Omental fat pad (tissue), 4 donors: ENCODE data around the gene KASH5. TPM values are rescaled to one million over a fixed set of nuclear protein-coding genes. Genes with fewer than 3 reads are reported as not detected.

ENCODE experiments used
- ATAC-seq: fragments of 150-250 bp; one replicate; pipeline ENCODE4 v1.9.1; 2016; ENCODE audit warnings: mild to moderate bottlenecking, moderate library complexity; ENCODE audit not compliant: low FRiP score
- DNase-seq: peaks from one replicate; pipeline ENCODE4 v3.0.0-alpha.2; 2019; ENCODE audit warnings: low spot score
- CTCF ChIP-seq, 3 donors: fragments of 450-650 bp; IDR thresholded peaks; one replicate each; pipeline ENCODE4 v1.5.1; 2016 to 2017; ENCODE audit warnings: antibody characterized with exemption in 3 of 3, mild to moderate bottlenecking in 3 of 3, moderate library complexity in 2 of 3
- total RNA-seq, 4 donors: library from RNA; depleted of rRNA; stranded (reverse); fragments of >200 nt; gene quantifications; one replicate each; pipeline ENCODE4 v1.1.0, GENCODE V29; 2016

Gene KASH5
- total RNA-seq, 4 donors from 2014 or later, result 0.56 TPM; not detected in 3

DNA sequence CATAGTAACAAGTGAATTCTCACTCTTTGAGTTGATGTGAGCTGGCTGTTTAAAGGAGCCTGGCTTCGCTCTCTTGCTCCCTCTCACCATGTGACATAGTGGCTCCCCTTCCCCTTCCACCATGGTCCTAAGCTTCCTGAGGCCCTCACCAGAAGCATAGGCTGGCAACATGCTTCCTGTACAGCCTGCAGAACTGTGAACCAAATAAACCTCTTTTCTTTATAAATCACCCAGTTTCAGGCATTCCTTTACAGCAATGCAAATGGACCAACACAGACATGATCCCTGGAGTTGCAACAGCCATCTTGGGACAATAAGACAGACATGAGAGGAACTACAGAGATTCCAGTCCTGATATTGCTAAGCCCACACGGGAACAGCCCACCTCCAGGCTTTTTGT lies 38.5 kb upstream of the KASH5 start:
- DNase-seq (no peak), ATAC-seq (no peak)
- TF ChIP-seq CTCF (IDR thresholded peaks at IDR 0.05), result no peak

DNA sequence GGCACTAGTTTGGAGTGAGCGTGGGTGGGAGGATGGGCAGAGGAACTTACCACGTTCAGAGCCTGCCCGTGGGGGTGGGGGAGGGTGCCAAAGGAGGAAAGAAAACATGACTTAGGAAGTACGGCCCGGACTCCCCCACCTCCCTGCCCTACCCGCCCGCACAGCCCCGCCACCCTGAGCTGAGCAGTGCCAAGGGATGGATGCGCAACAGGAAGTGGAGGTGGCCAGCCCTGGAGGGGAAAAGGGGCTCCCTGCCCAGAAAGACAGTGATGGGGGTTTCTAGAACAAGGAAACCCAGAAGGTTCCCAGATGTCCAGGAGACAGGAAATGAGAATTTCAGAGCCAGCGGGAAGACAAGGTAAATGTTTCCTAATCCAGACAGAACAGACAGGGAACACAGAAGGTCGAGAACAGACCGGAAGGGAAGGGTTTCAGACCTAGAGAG lies 32.1 kb upstream of the KASH5 start:
- no peak for TF ChIP-seq CTCF (IDR thresholded peaks at IDR 0.05)
- DNase-seq, result no peak
- peak; percentile 66 for ATAC-seq

DNA sequence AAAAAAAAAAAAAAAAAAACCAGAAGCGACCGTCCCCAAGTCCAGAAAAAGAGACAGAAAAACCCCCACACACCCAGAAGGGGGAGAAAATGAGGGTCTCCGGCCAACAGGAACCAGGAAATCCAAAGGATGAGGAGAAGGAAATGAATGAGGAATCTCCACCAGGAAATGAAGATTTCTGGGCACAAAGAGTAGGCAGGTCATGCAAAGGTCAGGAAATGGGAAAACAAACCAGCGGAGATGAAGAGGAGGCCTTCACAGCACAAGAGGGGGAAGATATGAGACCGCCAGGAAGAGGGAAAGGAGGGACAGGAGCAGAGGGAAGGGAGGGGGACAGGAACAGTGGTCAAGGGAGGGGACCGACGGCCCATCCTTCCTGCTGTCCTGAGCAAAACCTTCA lies 31.7 kb upstream of the KASH5 start:
- DNase-seq (no peak), ATAC-seq (no peak)
- no peak for TF ChIP-seq CTCF (IDR thresholded peaks at IDR 0.05)

- TF ChIP-seq CTCF (IDR thresholded peaks at IDR 0.05), result no peak
- no peak for DNase-seq
- ATAC-seq, result no peak
Observed at GRCh38 chr19:49357186-49357585, 30.9 kb upstream of the KASH5 start.

DNA sequence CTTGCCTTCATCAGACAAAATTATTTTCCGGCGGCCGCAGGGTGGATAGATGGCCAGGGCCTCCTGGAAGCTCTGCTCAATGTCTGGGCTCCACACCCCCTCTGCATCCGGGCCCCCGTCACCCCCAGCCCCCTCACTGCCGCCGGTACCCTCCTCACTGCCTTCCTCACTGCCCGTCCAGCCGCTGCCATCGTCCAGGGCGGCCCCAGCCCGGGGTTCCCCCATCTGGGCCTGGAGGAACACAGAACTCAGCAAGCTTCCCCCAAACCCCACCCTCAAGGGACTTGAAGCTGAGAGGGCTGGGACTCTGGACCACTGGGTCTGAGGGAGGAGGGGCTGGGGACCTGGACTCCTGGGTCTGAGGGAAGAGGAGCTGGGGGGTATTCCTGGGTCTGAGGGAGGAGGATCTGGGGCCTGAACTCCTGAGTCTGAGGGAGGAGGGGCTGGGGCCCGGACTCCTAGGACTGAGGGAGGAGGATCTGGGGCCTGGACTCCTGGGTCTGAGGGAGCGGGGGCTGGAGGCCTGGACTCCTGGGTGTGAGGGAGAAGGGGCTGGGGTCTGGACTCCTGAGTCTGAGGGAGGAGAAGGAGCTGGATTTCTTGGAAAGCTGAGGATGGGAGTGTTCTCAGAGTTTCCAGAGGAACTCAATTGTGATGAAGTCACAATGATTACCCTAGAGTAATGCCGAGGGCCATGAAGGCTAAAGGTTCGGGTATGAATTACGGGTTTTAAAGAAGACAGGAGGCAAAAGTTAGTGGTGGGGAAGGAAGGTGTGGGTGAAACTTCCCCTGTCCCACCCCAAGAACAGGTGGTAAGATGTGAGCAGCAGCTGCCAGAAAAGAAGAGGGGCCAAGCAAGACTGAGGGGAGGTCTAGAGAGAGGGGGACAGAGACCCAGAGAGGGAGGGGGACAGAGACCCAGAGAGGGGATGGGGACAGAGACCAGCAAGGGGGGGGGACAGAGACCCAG lies 27.9 kb upstream of the KASH5 start:
- TF ChIP-seq CTCF (IDR thresholded peaks at IDR 0.05), result no peak
- ATAC-seq (no peak), DNase-seq (no peak)

DNA sequence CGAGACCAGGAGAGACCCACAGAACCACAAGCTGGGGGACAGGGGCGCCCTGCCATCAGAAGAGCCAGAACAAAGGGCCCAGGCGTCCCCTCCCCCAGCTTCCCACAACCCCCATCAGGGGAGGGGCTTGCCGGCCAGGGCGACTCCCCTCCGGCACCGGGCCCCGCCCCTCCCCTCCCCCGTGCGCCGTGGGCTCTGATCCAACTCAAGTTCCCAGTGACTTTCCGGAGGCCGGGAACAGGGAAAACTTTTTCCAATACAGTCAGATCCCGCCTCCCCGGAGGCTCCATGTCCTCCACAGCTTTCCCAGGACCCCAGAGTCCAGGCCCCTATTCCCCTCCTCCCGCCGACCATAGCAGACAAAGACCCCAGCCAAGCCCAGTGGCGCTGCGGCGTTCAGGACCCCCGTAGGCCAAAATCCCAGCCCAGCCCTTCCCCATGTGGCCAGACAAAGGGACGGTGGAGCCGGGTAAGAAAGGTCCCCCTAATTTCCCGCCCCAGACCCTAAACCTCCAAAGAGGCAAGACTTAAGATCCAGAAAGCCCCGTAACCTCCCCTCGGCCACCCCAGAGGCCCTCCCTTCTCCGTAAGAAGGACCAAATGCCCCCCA lies 26.5 kb upstream of the KASH5 start:
- DNase-seq (peak; percentile 68), ATAC-seq (peak; percentile 18)
- no peak for TF ChIP-seq CTCF (IDR thresholded peaks at IDR 0.05)
